A673 (cell line): Measurements from ENCODE around the gene CTF1. TPM values are rescaled to one million over a fixed set of nuclear protein-coding genes. Genes with fewer than 3 reads are reported as not detected.
"Not testable (repeated sequence)": the region's sequence is repeated elsewhere in the genome, so short reads cannot be mapped to it uniquely, and the experiment has no call there.

Source experiments
- BruUV-seq: library from RNA; stranded (reverse); fragments of 400-500 nt; replicated peaks from 2 replicates; lab custom pipeline; 2021; lab: Mats Ljungman, UMichigan
- CTCF ChIA-PET: fragments of 300-600 bp; sonication (Branson Sonifier 250); formaldehyde crosslinking; loops from one replicate; lab custom pipeline; 2022; ENCODE audit warnings: antibody characterized with exemption; lab: Charles Lee
- POLR2A ChIA-PET: fragments of 300-600 bp; sonication (Branson Sonifier 250); formaldehyde crosslinking; loops from one replicate; lab custom pipeline; 2022; ENCODE audit warnings: antibody characterized with exemption; ENCODE audit not compliant: low non-redundant PET; lab: Charles Lee
- DNase-seq: peaks from one replicate; pipeline ENCODE4 v3.0.0-alpha.2; 2015; ENCODE audit warnings: low spot score
- H3K27ac ChIP-seq: fragments of 200-600 bp; sonication (generic); 2 replicates; pipeline ENCODE4 v1.5.1; 2016; ENCODE audit warnings: mixed run types, low read depth, mild to moderate bottlenecking, mixed read lengths, antibody characterized with exemption, low read length; ENCODE audit not compliant: poor library complexity, severe bottlenecking
- H3K27me3 ChIP-seq: fragments of 200-600 bp; sonication (generic); replicated peaks from 2 replicates; pipeline ENCODE4 v1.6.1; 2017; ENCODE audit warnings: mixed run types, low read depth, mild to moderate bottlenecking, mixed read lengths, antibody characterized with exemption, low read length; ENCODE audit not compliant: insufficient read depth, poor library complexity
- H3K36me3 ChIP-seq: fragments of 200-600 bp; sonication (generic); 2 replicates; pipeline ENCODE4 v1.6.1; 2016; ENCODE audit warnings: mixed run types, mild to moderate bottlenecking, mixed read lengths, antibody characterized with exemption, low read length; ENCODE audit not compliant: insufficient read depth, poor library complexity, severe bottlenecking
- H3K4me1 ChIP-seq: fragments of 200-600 bp; sonication (generic); 2 replicates; pipeline ENCODE4 v1.6.1; 2017; ENCODE audit warnings: mixed run types, mild to moderate bottlenecking, mixed read lengths, antibody characterized with exemption, low read length; ENCODE audit not compliant: insufficient read depth, poor library complexity, severe bottlenecking
- H3K4me3 ChIP-seq: fragments of 200-600 bp; sonication (generic); 2 replicates; pipeline ENCODE4 v1.5.1; 2016; ENCODE audit warnings: low read depth, mixed run types, mild to moderate bottlenecking, mixed read lengths, low read length; ENCODE audit not compliant: poor library complexity, severe bottlenecking
- H3K9me3 ChIP-seq: fragments of 200-600 bp; sonication (generic); 2 replicates; pipeline ENCODE4 v1.6.1; 2016; ENCODE audit warnings: mixed run types, low read depth, mild to moderate bottlenecking, mixed read lengths, antibody characterized with exemption, low read length; ENCODE audit not compliant: poor library complexity, severe bottlenecking
- CTCF ChIP-seq: fragments of 300-800, 200-600 bp; sonication (generic); conservative IDR thresholded peaks from 2 replicates; pipeline ENCODE4 v1.5.1; 2017; ENCODE audit warnings: low read depth, mild to moderate bottlenecking, antibody characterized with exemption, low read length, moderate library complexity, mixed read lengths
- EZH2 ChIP-seq: fragments of 200-600 bp; sonication (generic); IDR thresholded peaks from 2 replicates; pipeline ENCODE4 v1.6.1; 2017; ENCODE audit warnings: borderline replicate concordance, low read depth, mild to moderate bottlenecking, mixed read lengths, antibody characterized with exemption, low read length; ENCODE audit not compliant: poor library complexity, severe bottlenecking
- intact Hi-C: fragments of 100-400 bp; cut with micrococcal nuclease; formaldehyde crosslinking; loops from one replicate; pipeline ENCODE4 v1.10.0; 2022; ENCODE audit not compliant: unreplicated experiment
- total RNA-seq: library from RNA; stranded (reverse); gene quantifications from 2 replicates; pipeline ENCODE4 v1.2.3, GENCODE V29; 2021

Gene CTF1
- total RNA-seq, 1 experiment from 2014 or later: 1.4 TPM

GRCh38 chr16:30888856-30889499, 7.4 kb upstream of the CTF1 start:
- TF ChIP-seq EZH2: no peak
- TF ChIP-seq CTCF: no peak
- intact Hi-C loops: no loop called here
- POLR2A ChIA-PET: no interaction called here

GRCh38 chr16:30889721-30890120, 6.7 kb upstream of the CTF1 start:
- H3K4me1 ChIP-seq: peaks cover 5% of the 10 kb centered on the region
- H3K27ac ChIP-seq: no peak overlapping the region
- ChIA-PET CTCF (no interaction called here), POLR2A (no interaction called here)
- H3K9me3 ChIP-seq: no peaks in the 10 kb centered on the region
- no peak overlapping the region for H3K4me3 ChIP-seq
- BruUV-seq: no TSS peak
- H3K27me3 ChIP-seq: no peaks in the 10 kb centered on the region
- no peak for TF ChIP-seq EZH2
- TF ChIP-seq CTCF: no peak
- intact Hi-C loops: no loop called here
- peaks cover 22% of the 10 kb centered on the region for H3K36me3 ChIP-seq
- DNase-seq: no peak

More at GRCh38 chr16:30888856-30889499, 7.4 kb upstream of the CTF1 start:
- Histone ChIP-seq H3K4me3 (no peak overlapping the region), H3K4me1 (peaks cover 5% of the 10 kb centered on the region), H3K27me3 (no peaks in the 10 kb centered on the region), H3K27ac (no peak overlapping the region), H3K36me3 (peaks cover 24% of the 10 kb centered on the region), H3K9me3 (no peaks in the 10 kb centered on the region)
- CTCF ChIA-PET: no interaction called here
- no peak for DNase-seq
- no TSS peak for BruUV-seq

GRCh38 chr16:30891043-30891823, 5.2 kb upstream of the CTF1 start:
- H3K4me1 ChIP-seq, H3K9me3 ChIP-seq, POLR2A ChIA-PET, H3K4me3 ChIP-seq, BruUV-seq, H3K27ac ChIP-seq, H3K27me3 ChIP-seq, intact Hi-C loops, DNase-seq: not testable (repeated sequence)
- CTCF ChIA-PET: interaction anchor here (0.6 kb wide), 1 partner anchor 68 kb away, joined by 13 read pairs; no protein-coding TSS in a partner anchor
- peaks cover 19% of the 10 kb centered on the region for H3K36me3 ChIP-seq
